ENCODE results near the gene KDSR. TPM values are rescaled to one million over a fixed set of nuclear protein-coding genes. Genes with fewer than 3 reads are reported as not detected.

KDSR gene
- polyA plus RNA-seq, 1 donor from 2014 or later, result 14.7 TPM

GRCh38 chr18:63315876-63316275 lies 51.1 kb downstream of the KDSR start:
- Histone ChIP-seq H3K4me3 (ENCODE audit: low read length) (no peak overlapping the region), H3K36me3 (ENCODE audit: insufficient read depth, low read length) (no peaks in the 10 kb centered on the region), H3K4me2 (ENCODE audit: low read length) (no peak overlapping the region), H4K20me1 (ENCODE audit: insufficient read depth) (no peaks in the 10 kb centered on the region), H3K27me3 (ENCODE audit: insufficient read depth, low read depth, low read length) (peaks cover 24% of the 10 kb centered on the region), H3F3A (ENCODE audit: insufficient read depth, low read length, poor library complexity, severe bottlenecking) (no peaks in the 10 kb centered on the region), H3K79me2 (replicated peaks; ENCODE audit: insufficient read depth, low read length) (no peaks in the 10 kb centered on the region), H3K9ac (ENCODE audit: low read length) (no peak overlapping the region), H3K9me3 (ENCODE audit: low read length) (no peaks in the 10 kb centered on the region), H2AFZ (ENCODE audit: low read depth, low read length) (no peak overlapping the region), H3K27ac (ENCODE audit: low read length) (no peak overlapping the region), H3K9me2 (ENCODE audit: insufficient read depth, low read length) (no peaks in the 10 kb centered on the region)
- TF ChIP-seq TAF1 (IDR thresholded peaks at IDR 0.05; ENCODE audit: low read depth) (no peak), MXI1 (conservative IDR thresholded peaks at IDR 0.05; ENCODE audit: poor library complexity, severe bottlenecking) (no peak), EP300 (conservative IDR thresholded peaks at IDR 0.05; ENCODE audit: poor library complexity, severe bottlenecking) (no peak)

GRCh38 chr18:63315131-63315662 lies 51.8 kb downstream of the KDSR start:
- Histone ChIP-seq H3K9me3 (ENCODE audit: low read length) (no peaks in the 10 kb centered on the region), H3K4me3 (ENCODE audit: low read length) (no peak overlapping the region)

More at GRCh38 chr18:63315131-63315662, 51.8 kb downstream of the KDSR start:
- H3K9me2 ChIP-seq (ENCODE audit: insufficient read depth, low read length), result no peaks in the 10 kb centered on the region
- H2AFZ ChIP-seq (ENCODE audit: low read depth, low read length), result no peak overlapping the region
- H3K79me2 ChIP-seq (replicated peaks; ENCODE audit: insufficient read depth, low read length), result no peaks in the 10 kb centered on the region
- H3K9ac ChIP-seq (ENCODE audit: low read length), result no peak overlapping the region
- H3K36me3 ChIP-seq (ENCODE audit: insufficient read depth, low read length), result no peaks in the 10 kb centered on the region
- TF ChIP-seq MXI1 (conservative IDR thresholded peaks at IDR 0.05; ENCODE audit: poor library complexity, severe bottlenecking) (no peak), EZH2 (IDR thresholded peaks at IDR 0.05; ENCODE audit: borderline replicate concordance, insufficient read depth, low read length, poor library complexity, severe bottlenecking) (no peak), TAF1 (IDR thresholded peaks at IDR 0.05; ENCODE audit: low read depth) (no peak), SMC3 (conservative IDR thresholded peaks at IDR 0.05; ENCODE audit: poor library complexity) (no peak), POLR2AphosphoS5 (IDR thresholded peaks at IDR 0.05) (no peak), EP300 (conservative IDR thresholded peaks at IDR 0.05; ENCODE audit: poor library complexity, severe bottlenecking) (no peak), RAD21 (conservative IDR thresholded peaks at IDR 0.05) (no peak)
- TF ChIP-seq, protein P1, sequence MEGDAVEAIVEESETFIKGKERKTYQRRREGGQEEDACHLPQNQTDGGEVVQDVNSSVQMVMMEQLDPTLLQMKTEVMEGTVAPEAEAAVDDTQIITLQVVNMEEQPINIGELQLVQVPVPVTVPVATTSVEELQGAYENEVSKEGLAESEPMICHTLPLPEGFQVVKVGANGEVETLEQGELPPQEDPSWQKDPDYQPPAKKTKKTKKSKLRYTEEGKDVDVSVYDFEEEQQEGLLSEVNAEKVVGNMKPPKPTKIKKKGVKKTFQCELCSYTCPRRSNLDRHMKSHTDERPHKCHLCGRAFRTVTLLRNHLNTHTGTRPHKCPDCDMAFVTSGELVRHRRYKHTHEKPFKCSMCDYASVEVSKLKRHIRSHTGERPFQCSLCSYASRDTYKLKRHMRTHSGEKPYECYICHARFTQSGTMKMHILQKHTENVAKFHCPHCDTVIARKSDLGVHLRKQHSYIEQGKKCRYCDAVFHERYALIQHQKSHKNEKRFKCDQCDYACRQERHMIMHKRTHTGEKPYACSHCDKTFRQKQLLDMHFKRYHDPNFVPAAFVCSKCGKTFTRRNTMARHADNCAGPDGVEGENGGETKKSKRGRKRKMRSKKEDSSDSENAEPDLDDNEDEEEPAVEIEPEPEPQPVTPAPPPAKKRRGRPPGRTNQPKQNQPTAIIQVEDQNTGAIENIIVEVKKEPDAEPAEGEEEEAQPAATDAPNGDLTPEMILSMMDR (IDR thresholded peaks at IDR 0.05; ENCODE audit: poor library complexity, severe bottlenecking), result no peak
- TF ChIP-seq, protein P2, sequence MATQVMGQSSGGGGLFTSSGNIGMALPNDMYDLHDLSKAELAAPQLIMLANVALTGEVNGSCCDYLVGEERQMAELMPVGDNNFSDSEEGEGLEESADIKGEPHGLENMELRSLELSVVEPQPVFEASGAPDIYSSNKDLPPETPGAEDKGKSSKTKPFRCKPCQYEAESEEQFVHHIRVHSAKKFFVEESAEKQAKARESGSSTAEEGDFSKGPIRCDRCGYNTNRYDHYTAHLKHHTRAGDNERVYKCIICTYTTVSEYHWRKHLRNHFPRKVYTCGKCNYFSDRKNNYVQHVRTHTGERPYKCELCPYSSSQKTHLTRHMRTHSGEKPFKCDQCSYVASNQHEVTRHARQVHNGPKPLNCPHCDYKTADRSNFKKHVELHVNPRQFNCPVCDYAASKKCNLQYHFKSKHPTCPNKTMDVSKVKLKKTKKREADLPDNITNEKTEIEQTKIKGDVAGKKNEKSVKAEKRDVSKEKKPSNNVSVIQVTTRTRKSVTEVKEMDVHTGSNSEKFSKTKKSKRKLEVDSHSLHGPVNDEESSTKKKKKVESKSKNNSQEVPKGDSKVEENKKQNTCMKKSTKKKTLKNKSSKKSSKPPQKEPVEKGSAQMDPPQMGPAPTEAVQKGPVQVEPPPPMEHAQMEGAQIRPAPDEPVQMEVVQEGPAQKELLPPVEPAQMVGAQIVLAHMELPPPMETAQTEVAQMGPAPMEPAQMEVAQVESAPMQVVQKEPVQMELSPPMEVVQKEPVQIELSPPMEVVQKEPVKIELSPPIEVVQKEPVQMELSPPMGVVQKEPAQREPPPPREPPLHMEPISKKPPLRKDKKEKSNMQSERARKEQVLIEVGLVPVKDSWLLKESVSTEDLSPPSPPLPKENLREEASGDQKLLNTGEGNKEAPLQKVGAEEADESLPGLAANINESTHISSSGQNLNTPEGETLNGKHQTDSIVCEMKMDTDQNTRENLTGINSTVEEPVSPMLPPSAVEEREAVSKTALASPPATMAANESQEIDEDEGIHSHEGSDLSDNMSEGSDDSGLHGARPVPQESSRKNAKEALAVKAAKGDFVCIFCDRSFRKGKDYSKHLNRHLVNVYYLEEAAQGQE (IDR thresholded peaks at IDR 0.05; ENCODE audit: borderline replicate concordance), result no peak
- no peaks in the 10 kb centered on the region for H3F3A ChIP-seq (ENCODE audit: insufficient read depth, low read length, poor library complexity, severe bottlenecking)
- no peak overlapping the region for H3K27ac ChIP-seq (ENCODE audit: low read length)
- peaks cover 24% of the 10 kb centered on the region for H3K27me3 ChIP-seq (ENCODE audit: insufficient read depth, low read depth, low read length)
- H4K20me1 ChIP-seq (ENCODE audit: insufficient read depth), result no peaks in the 10 kb centered on the region
- no peak overlapping the region for H3K4me2 ChIP-seq (ENCODE audit: low read length)
